ENCODE data around the gene TMSB4Y.

- TF ChIP-seq CTCF (IDR thresholded peaks at IDR 0.05; ENCODE audit: low read depth, low read length, poor library complexity, severe bottlenecking) (no peak), EZH2phosphoT487 (IDR thresholded peaks at IDR 0.05; ENCODE audit: borderline replicate concordance, low read length) (no peak)
Observed at GRCh38 chrY:13705197-13705596, 1.5 kb downstream of the TMSB4Y start.

Measured in DOHH2 (cell line).